Central memory CD8-positive, alpha-beta T cell (primary cell): ENCODE measurements around the gene STUB1.

Experiments used
- ATAC-seq: fragments of 150-1000 bp; cut with Tn5 transposase; replicated peaks from 2 replicates; pipeline ENCODE4 v1.10.0; 2022; ENCODE audit warnings: mild to moderate bottlenecking, moderate FRiP score, moderate number of reproducible peaks; ENCODE audit not compliant: poor library complexity, severe bottlenecking; ENCODE audit errors: extremely low read depth
- DNase-seq, 2 donors: peaks; one replicate each; pipeline ENCODE4 v3.0.0; 2021; ENCODE audit warnings: low spot score in 2 of 2
- H3K27ac Mint-ChIP-seq: one replicate; pipeline ENCODE4 v1.8.0; 2022; ENCODE audit warnings: low read depth, mild to moderate bottlenecking, moderate library complexity, mixed read lengths
- H3K27me3 Mint-ChIP-seq: one replicate; pipeline ENCODE4 v1.8.0; 2022; ENCODE audit warnings: mixed read lengths
- H3K36me3 Mint-ChIP-seq: one replicate; pipeline ENCODE4 v1.8.0; 2022; ENCODE audit warnings: mild to moderate bottlenecking, moderate library complexity, mixed read lengths; ENCODE audit not compliant: insufficient read depth
- H3K4me1 Mint-ChIP-seq: one replicate; pipeline ENCODE4 v1.8.0; 2022; ENCODE audit warnings: mixed read lengths
- H3K4me3 Mint-ChIP-seq: one replicate; pipeline ENCODE4 v1.8.0; 2022; ENCODE audit warnings: mild to moderate bottlenecking, moderate library complexity, mixed read lengths
- H3K9me3 Mint-ChIP-seq: one replicate; pipeline ENCODE4 v1.8.0; 2022; ENCODE audit warnings: mixed read lengths

Gene STUB1

DNA sequence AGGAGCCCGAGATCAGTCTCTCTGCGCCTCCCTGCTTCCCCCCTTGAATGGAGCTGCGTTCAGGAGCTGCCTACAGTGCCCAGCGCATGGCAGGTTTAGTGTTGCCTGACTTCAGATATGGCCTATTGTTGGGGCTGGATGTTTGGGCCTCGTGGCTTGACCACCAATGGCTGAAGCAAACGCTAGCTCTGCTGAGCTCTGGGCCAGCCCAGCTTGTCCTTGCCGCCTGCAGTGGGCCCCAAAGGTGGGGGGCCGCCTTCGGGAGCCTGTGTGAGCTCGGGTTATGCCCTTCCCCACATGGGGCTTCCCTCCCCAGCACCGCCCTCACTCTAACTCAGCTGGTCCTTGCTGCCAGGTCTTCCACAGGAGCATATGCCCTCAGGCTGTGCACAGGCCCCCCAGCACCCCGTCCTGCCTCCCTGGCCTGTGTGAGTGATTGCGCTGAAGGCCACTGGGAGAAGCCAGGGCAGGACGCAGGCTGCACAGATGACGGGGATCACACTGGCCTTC lies 42.1 kb upstream of the STUB1 start:
- ATAC-seq (no peak), DNase-seq (no peak)
- peaks cover 20% of the 10 kb centered on the region for H3K36me3 Mint-ChIP-seq
- H3K4me1 Mint-ChIP-seq = peaks cover 8% of the 10 kb centered on the region
- H3K9me3 Mint-ChIP-seq = no peaks in the 10 kb centered on the region
- H3K27ac Mint-ChIP-seq = no peak overlapping the region
- peak overlapping the region; percentile 98 for H3K4me3 Mint-ChIP-seq
- H3K27me3 Mint-ChIP-seq = no peaks in the 10 kb centered on the region

GRCh38 chr16:638836-639235 lies 41.4 kb upstream of the STUB1 start:
- Mint-ChIP-seq H3K9me3 (no peaks in the 10 kb centered on the region), H3K4me1 (peaks cover 11% of the 10 kb centered on the region), H3K27ac (no peak overlapping the region), H3K4me3 (no peak overlapping the region), H3K36me3 (peaks cover 18% of the 10 kb centered on the region), H3K27me3 (no peaks in the 10 kb centered on the region)
- DNase-seq (no peak), ATAC-seq (no peak)

- no peak for ATAC-seq
- no peak for DNase-seq
- no peaks in the 10 kb centered on the region for H3K9me3 Mint-ChIP-seq
- peak overlapping the region; percentile 52 for H3K4me3 Mint-ChIP-seq
- H3K4me1 Mint-ChIP-seq = peaks cover 15% of the 10 kb centered on the region
- H3K36me3 Mint-ChIP-seq = peaks cover 16% of the 10 kb centered on the region
- H3K27ac Mint-ChIP-seq = no peak overlapping the region
- no peaks in the 10 kb centered on the region for H3K27me3 Mint-ChIP-seq
Measured at GRCh38 chr16:640614-641013, 39.6 kb upstream of the STUB1 start.

DNA sequence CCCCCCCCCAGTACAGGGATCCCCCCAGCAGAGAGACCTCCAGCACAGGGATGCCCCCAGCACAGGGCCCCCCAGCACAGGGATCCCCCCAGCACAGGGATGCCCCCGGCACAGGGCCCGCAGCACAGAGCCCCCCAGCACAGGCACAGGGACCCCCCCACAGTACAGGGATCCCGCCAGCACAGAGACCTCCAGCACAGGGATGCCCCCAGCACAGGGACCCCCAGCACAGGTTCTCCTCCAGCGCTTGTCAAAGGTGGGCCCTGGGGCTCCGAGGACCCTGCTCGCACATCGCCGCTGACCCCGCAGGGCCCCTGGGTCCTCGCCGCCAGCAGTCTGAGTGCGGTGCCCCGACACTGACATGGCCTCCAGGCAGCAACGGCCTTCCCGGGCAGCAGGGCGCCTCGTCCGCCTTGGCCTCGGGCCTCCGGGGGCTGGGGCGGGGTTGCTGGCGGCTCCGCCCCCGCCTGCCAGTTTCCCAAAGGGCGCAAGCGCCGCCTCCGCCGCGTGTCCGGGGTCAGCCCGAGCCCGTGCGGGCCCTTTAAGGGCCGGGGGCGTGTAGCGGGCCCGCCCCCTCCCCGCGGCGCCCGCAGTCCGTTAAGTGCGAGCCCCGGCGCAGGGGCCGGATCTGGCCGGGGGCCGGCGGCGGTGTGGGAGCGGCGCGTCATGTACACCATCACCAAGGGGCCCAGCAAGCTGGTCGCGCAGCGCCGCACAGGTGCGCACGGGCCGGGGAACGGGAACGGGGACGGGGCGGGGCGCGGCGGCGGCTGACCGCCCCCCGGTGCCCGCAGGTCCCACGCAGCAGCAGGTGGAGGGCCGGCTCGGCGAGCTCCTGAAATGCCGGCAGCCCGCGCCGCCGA lies 38.7 kb upstream of the STUB1 start, which contains the start of gene MCRIP2:
Gene MCRIP2 (plus strand): TSS at position 503 of the 863 bp plus-strand sequence. CDS start 164 bp downstream, at position 667.
- H3K9me3 Mint-ChIP-seq = no peaks in the 10 kb centered on the region
- H3K4me1 Mint-ChIP-seq = peaks cover 11% of the 10 kb centered on the region
- H3K4me3 Mint-ChIP-seq = peak within 1 kb of the TSS; percentile 69
- ATAC-seq = peak; percentile 4
- DNase-seq = peak in 1 of 2 donors; percentile 32
- no peaks in the 10 kb centered on the region for H3K27me3 Mint-ChIP-seq
- H3K36me3 Mint-ChIP-seq = peaks cover 12% of the 10 kb centered on the region
- H3K27ac Mint-ChIP-seq = no peak within 1 kb of the TSS

DNA sequence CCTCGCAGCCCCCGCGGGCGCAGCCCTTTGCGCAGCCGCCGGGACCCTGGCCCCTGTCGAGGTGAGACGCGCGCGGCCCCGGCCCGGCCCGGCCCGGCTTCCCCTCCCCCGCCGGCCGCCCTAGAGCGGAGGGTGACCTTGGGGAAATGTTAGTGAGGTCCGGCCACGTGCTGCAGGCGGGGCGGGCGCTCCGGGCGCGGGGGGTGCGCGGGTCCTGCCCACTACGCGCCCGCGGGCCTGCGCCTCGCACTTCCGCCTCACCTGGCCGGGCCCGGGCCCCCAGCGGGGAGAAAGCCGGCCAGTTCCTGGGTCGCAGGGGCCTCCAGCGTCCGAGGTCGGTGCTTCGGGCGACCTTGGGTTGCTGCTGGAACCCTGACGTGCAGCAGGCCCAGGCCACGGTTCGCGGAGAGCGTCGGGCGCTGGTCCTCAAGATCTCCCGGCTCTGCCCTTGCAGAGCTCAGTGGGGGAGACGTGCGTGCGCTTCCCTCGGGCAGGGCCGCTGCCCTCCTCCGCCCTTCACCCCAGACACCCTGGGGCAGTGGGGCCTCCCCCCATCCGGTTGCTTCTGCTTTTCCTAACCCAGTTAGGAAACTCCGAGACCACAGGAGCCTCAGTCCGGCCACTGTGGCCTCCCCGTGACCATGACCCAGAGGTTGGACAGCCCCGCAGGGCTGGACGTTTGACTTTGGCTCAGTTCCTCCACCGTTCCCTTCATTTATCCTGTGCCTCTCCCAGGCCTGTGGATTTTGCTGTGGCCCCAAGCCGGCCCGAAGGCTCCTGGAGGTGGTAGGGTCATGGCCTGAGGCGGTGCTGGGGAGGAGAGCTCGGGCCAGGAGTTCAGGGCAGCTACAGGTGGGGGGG lies 37.8 kb upstream of the STUB1 start:
- Mint-ChIP-seq H3K4me1 (peaks cover 7% of the 10 kb centered on the region), H3K27me3 (no peaks in the 10 kb centered on the region), H3K9me3 (no peaks in the 10 kb centered on the region), H3K36me3 (peaks cover 4% of the 10 kb centered on the region), H3K4me3 (peak overlapping the region; percentile 69), H3K27ac (no peak overlapping the region)
- no peak for DNase-seq
- ATAC-seq = peak; percentile 23

- Mint-ChIP-seq H3K27ac (no peak overlapping the region), H3K4me1 (peaks cover 7% of the 10 kb centered on the region), H3K4me3 (peak overlapping the region; percentile 69), H3K36me3 (peaks cover 2% of the 10 kb centered on the region), H3K27me3 (no peaks in the 10 kb centered on the region), H3K9me3 (no peaks in the 10 kb centered on the region)
- ATAC-seq (no peak), DNase-seq (no peak)
Measured at GRCh38 chr16:643050-643368, 37.2 kb upstream of the STUB1 start.

GRCh38 chr16:644556-644955 lies 35.7 kb upstream of the STUB1 start:
- Mint-ChIP-seq H3K27me3 (no peaks in the 10 kb centered on the region), H3K36me3 (peaks cover 2% of the 10 kb centered on the region), H3K4me3 (peak overlapping the region; percentile 69), H3K4me1 (peaks cover 7% of the 10 kb centered on the region), H3K27ac (no peak overlapping the region), H3K9me3 (no peaks in the 10 kb centered on the region)
- DNase-seq = no peak
- no peak for ATAC-seq

GRCh38 chr16:645852-646678 lies 34.1 kb upstream of the STUB1 start:
- H3K27ac Mint-ChIP-seq = no peak overlapping the region
- H3K36me3 Mint-ChIP-seq = peaks cover 3% of the 10 kb centered on the region
- H3K4me3 Mint-ChIP-seq = no peak overlapping the region

DNA sequence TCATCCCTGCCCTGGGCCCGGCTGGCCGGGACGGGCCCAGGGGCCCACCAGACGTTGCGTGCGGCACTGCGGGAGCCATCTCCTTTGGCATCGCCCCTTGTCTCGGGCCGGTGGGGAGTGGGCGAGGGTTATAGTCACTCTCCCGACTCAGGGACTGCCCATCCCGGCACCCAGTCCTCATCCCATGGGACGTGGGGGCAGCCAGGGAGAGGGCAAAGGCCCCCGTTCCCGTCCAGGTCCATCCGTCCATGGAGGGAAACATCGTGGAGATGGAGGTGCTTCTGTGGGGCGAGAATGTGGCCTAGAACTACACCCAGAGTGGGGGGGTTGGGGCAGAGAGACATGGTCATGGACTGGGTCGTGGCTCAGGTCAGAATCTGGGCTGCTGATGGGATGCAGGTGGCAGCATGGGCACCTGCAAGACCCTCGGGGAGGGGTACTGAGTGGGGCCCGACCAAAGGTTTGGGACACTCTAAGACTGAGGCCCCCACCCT lies 33.5 kb upstream of the STUB1 start:
- H3K27ac Mint-ChIP-seq = no peak overlapping the region
- H3K27me3 Mint-ChIP-seq = no peaks in the 10 kb centered on the region
- peaks cover 7% of the 10 kb centered on the region for H3K4me1 Mint-ChIP-seq
- H3K9me3 Mint-ChIP-seq = no peaks in the 10 kb centered on the region
- H3K36me3 Mint-ChIP-seq = peaks cover 5% of the 10 kb centered on the region
- peak overlapping the region; percentile 16 for H3K4me3 Mint-ChIP-seq
- ATAC-seq = no peak
- no peak for DNase-seq

More at GRCh38 chr16:645852-646678, 34.1 kb upstream of the STUB1 start:
- ATAC-seq (no peak), DNase-seq (no peak)
- H3K27me3 Mint-ChIP-seq = no peaks in the 10 kb centered on the region
- no peaks in the 10 kb centered on the region for H3K9me3 Mint-ChIP-seq
- peaks cover 7% of the 10 kb centered on the region for H3K4me1 Mint-ChIP-seq

DNA sequence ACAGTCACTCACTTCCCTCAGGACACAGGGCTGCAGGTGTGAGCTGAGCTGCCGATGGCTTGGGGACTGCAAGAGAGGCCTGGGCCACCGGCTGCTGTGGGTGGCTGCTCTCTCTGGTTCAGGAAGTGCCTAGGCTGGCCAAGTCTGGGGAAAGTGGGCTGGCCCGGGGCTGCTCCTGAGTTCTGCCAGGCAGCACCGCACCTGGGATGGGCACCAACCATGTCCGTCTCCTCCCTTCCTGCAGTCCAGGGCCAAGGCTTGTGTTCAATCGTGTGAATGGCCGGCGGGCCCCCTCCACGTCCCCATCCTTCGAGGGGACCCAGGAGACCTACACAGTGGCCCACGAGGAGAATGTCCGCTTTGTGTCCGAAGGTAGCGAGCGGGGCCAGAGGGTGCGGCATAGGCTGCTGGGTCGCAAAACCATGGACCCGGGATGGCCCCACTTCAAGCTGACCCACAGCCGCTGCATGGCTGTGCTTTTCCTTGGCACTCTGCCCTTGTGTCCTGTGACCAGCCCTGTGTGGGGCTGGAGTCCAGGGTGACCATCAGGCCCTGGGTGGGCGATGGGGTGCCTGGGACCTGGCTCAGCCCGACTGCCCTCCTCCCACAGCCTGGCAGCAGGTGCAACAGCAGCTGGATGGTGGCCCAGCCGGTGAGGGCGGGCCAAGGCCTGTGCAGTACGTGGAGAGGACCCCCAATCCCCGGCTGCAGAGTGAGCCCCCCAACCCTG lies 32.9 kb upstream of the STUB1 start:
- peaks cover 5% of the 10 kb centered on the region for H3K36me3 Mint-ChIP-seq
- H3K9me3 Mint-ChIP-seq = no peaks in the 10 kb centered on the region
- H3K4me3 Mint-ChIP-seq = peak overlapping the region; percentile 16
- H3K27ac Mint-ChIP-seq = no peak overlapping the region
- ATAC-seq (no peak), DNase-seq (no peak)
- no peaks in the 10 kb centered on the region for H3K27me3 Mint-ChIP-seq
- peaks cover 7% of the 10 kb centered on the region for H3K4me1 Mint-ChIP-seq

- Mint-ChIP-seq H3K36me3 (peaks cover 3% of the 10 kb centered on the region), H3K4me1 (peaks cover 7% of the 10 kb centered on the region), H3K27me3 (no peaks in the 10 kb centered on the region), H3K27ac (peak overlapping the region; percentile 53), H3K4me3 (peak overlapping the region; percentile 67), H3K9me3 (no peaks in the 10 kb centered on the region)
- ATAC-seq = no peak
- DNase-seq = no peak
Measured at GRCh38 chr16:648071-648780, 32.0 kb upstream of the STUB1 start.
